B cell (primary cell): ENCODE data around the gene ASIC4. TPM values are rescaled to one million over a fixed set of nuclear protein-coding genes. Genes with fewer than 3 reads are reported as not detected.

Source experiments
- ATAC-seq: fragments of 200-7000 bp; cut with Tn5 transposase; one replicate; pipeline ENCODE4 v1.10.0; 2021; ENCODE audit warnings: low read depth, mild to moderate bottlenecking, moderate number of reproducible peaks, moderate library complexity
- CTCF ChIA-PET: fragments of 350-600 bp; sonication (Branson Sonifier 250); formaldehyde crosslinking; loops from one replicate; lab custom pipeline; 2021; ENCODE audit warnings: antibody characterized with exemption, inconsistent platforms; lab: Charles Lee
- POLR2A ChIA-PET: fragments of 350-600 bp; sonication (Branson Sonifier 250); formaldehyde crosslinking; loops from one replicate; lab custom pipeline; 2021; ENCODE audit warnings: antibody characterized with exemption; lab: Charles Lee
- DNase-seq: peaks from one replicate; pipeline ENCODE4 v3.0.0; 2013
- H2AFZ ChIP-seq: 2 replicates; pipeline ENCODE4 v1.6.1; 2012; ENCODE audit warnings: mild to moderate bottlenecking, low read depth, low read length; ENCODE audit not compliant: insufficient read depth, poor library complexity, severe bottlenecking
- H3K27ac ChIP-seq, 2 donors: 1 replicate in 1 of 2; 2 replicates in 1 of 2; pipeline ENCODE4 v1.5.1; 2012 to 2013; ENCODE audit warnings: low read length in 2 of 2, mild to moderate bottlenecking in 2 of 2, moderate library complexity in 1 of 2
- H3K27me3 ChIP-seq, 4 experiments: fragments of 200-600 bp in 1 of 4; sonication (generic) in 1 of 4; replicated peaks in 1 of 4; 1 replicate in 2 of 4; 2 replicates in 2 of 4; pipeline versions ENCODE4 v1.6.1 to v1.7.0; 2013 to 2016; ENCODE audit warnings: low read length in 3 of 4, mild to moderate bottlenecking in 2 of 4, mixed read lengths in 1 of 4, moderate library complexity in 1 of 4; ENCODE audit not compliant: insufficient read depth in 4 of 4, control insufficient read depth in 3 of 4; ENCODE audit errors: control extremely low read depth in 1 of 4
- H3K36me3 ChIP-seq, 2 experiments: replicated peaks in 1 of 2; 1 replicate in 1 of 2; 2 replicates in 1 of 2; pipeline versions ENCODE4 v1.6.1 to v1.7.1; 2013; ENCODE audit warnings: low read length in 1 of 2; ENCODE audit not compliant: insufficient read depth in 2 of 2, control insufficient read depth in 1 of 2; ENCODE audit errors: control extremely low read depth in 1 of 2, extremely low read depth in 1 of 2
- H3K4me1 ChIP-seq, 2 donors: fragments of 200-600 bp in 1 of 2; sonication (generic) in 1 of 2; 1 replicate in 1 of 2; 2 replicates in 1 of 2; pipeline versions ENCODE4 v1.5.1 to v1.6.1; 2013 to 2017; ENCODE audit warnings: low read length in 2 of 2; ENCODE audit not compliant: control insufficient read depth in 2 of 2, insufficient read depth in 2 of 2
- H3K4me2 ChIP-seq: replicated peaks from 2 replicates; pipeline ENCODE3; 2012; ENCODE audit warnings: mild to moderate bottlenecking, low read depth, low read length; ENCODE audit not compliant: poor library complexity, severe bottlenecking
- H3K4me3 ChIP-seq, 5 experiments: fragments of 200-600 bp in 1 of 5; sonication (generic) in 1 of 5; 1 replicate in 3 of 5; 2 replicates in 2 of 5; pipeline versions ENCODE4 v1.5.1 to v1.7.0; 2011 to 2016; ENCODE audit warnings: low read length in 4 of 5, mild to moderate bottlenecking in 4 of 5, low read depth in 2 of 5, control low read depth in 1 of 5, moderate library complexity in 1 of 5; ENCODE audit not compliant: insufficient read depth in 1 of 5; ENCODE audit errors: control extremely low read depth in 1 of 5, extremely low read depth in 1 of 5
- H3K79me2 ChIP-seq: fragments of 200-600 bp; sonication (generic); one replicate; pipeline ENCODE4 v1.6.0; 2016; ENCODE audit warnings: low read length; ENCODE audit not compliant: control insufficient read depth, insufficient read depth
- H3K9ac ChIP-seq: fragments of 200-600 bp; sonication (generic); 2 replicates; pipeline ENCODE4 v1.6.1; 2017; ENCODE audit warnings: mild to moderate bottlenecking, low read length, moderate library complexity
- H3K9me3 ChIP-seq, 3 donors: one replicate each; pipeline versions ENCODE4 v1.6.1 to v1.7.1; 2013; ENCODE audit warnings: low read length in 2 of 3; ENCODE audit not compliant: control insufficient read depth in 2 of 3, insufficient read depth in 1 of 3; ENCODE audit errors: control extremely low read depth in 1 of 3
- H4K20me1 ChIP-seq: 2 replicates; pipeline ENCODE4 v1.6.0; 2012; ENCODE audit warnings: mild to moderate bottlenecking, low read length; ENCODE audit not compliant: insufficient read depth, control insufficient read depth, poor library complexity, severe bottlenecking
- H3K27ac Mint-ChIP-seq: one replicate; pipeline ENCODE4 v1.8.0; 2021; ENCODE audit warnings: mixed read lengths
- H3K27me3 Mint-ChIP-seq: one replicate; pipeline ENCODE4 v1.8.0; 2021; ENCODE audit warnings: mixed read lengths
- H3K4me1 Mint-ChIP-seq: one replicate; pipeline ENCODE4 v1.8.0; 2021; ENCODE audit warnings: mixed read lengths
- H3K4me3 Mint-ChIP-seq: one replicate; pipeline ENCODE4 v1.8.0; 2021; ENCODE audit warnings: mixed read lengths
- H3K9me3 Mint-ChIP-seq: one replicate; pipeline ENCODE4 v1.8.0; 2022; ENCODE audit warnings: mixed read lengths; ENCODE audit not compliant: insufficient read depth
- EZH2 ChIP-seq: IDR thresholded peaks from 2 replicates; pipeline ENCODE4 v1.6.1; 2012; ENCODE audit warnings: borderline replicate concordance, low read depth, mild to moderate bottlenecking, moderate library complexity, low read length; ENCODE audit not compliant: insufficient read depth, poor library complexity, severe bottlenecking
- WGBS: methylation state at CpG from one replicate; pipeline ENCODE4 v1.1.5; 2013; ENCODE audit warnings: missing lambda C conversion rate; ENCODE audit not compliant: insufficient coverage; 5-methylcytosine and 5-hydroxymethylcytosine counted together
- intact Hi-C: fragments of 100-400 bp; cut with micrococcal nuclease; formaldehyde crosslinking; loops from one replicate; pipeline ENCODE4 v1.10.0; 2022
- polyA plus RNA-seq: library from polyadenylated mRNA; depleted of rRNA; stranded (reverse); fragments of >200 nt; gene quantifications from 2 replicates; pipeline ENCODE4 v1.2.3, GENCODE V29; 2012
- total RNA-seq, 2 donors: library from RNA; stranded (reverse); fragments of 120-200 nt in 1 of 2; gene quantifications; 1 replicate in 1 of 2; 2 replicates in 1 of 2; pipeline versions ENCODE4 v1.2.3 to v1.2.4, GENCODE V29; 2013 to 2022
- TF ChIP-seq, protein P1 (sequence below): fragments of 200-600 bp; IDR thresholded peaks from one replicate; pipeline ENCODE4 v1.8.0; 2022; ENCODE audit warnings: antibody characterized with exemption, mild to moderate bottlenecking

Gene ASIC4
- total and polyA plus RNA-seq, 2 donors (not counting 1 experiment from before 2014, with no cell fraction given): not detected

DNA sequence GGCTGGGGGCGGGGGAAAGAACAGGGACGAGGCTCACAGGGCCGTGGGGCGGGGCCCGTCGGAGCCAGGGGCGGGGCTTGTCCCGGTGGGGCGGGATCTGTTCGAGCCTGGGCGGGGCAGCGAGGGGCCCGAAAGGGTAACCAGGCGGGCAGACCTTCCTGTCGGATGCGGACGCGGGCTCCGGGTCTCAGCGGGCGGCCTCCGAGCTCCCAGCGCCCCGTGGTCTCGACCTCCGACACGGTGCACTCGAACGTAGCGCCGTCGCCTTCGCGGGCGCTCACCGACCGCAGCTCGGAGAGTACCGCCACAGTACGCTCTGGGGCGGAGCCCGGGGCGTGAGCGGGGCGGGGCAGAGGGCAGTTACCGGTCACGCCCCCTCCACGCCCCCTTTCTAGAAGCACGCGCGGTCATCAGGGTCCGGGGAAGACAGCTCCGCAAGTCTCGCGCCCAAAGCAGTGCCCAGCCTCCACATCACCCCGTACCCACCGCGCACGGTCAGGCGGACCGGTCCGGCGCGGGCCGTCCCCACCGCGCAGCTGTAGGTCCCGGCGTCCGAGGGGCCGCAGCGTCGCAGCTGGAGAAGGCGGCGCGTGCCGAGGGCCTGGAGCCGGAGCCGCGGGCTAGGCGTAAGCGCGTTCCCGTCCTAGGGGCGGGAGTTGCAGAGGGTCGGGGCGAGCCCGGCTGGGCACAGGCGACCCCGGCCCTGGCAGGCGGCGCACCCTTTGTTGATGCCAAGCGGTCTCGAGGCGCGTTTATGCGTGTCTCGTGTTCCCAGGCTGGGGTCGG, 38.3 kb downstream of the ASIC4 start:
- Histone ChIP-seq H3K4me2 (peak overlapping the region; percentile 98), H3K27me3 (peaks cover 0 to 73% (median 23%) of the 10 kb centered on the region in 4 experiments), H3K79me2 (no peaks in the 10 kb centered on the region), H3K9ac (peak overlapping the region; percentile 41), H4K20me1 (no peaks in the 10 kb centered on the region), H3K36me3 (no peaks in the 10 kb centered on the region), H3K9me3 (peaks cover 0 to 36% (median 0%) of the 10 kb centered on the region in 3 donors), H3K27ac (no peak overlapping the region), H3K4me1 (peaks cover 20 to 30% of the 10 kb centered on the region in 2 donors), H2AFZ (peak overlapping the region; percentile 64), H3K4me3 (peak overlapping the region in 4 of 5 experiments; percentile 35 to 52 (median 46))
- CTCF ChIA-PET: interaction anchor here (1.0 to 1.7 kb wide), 2 partner anchors 9 to 11 kb away, joined by 5 to 6 read pairs; no protein-coding TSS in a partner anchor
- Mint-ChIP-seq H3K4me1 (peaks cover 14% of the 10 kb centered on the region), H3K4me3 (peak overlapping the region; percentile 76), H3K27ac (no peak overlapping the region), H3K27me3 (peaks cover 56% of the 10 kb centered on the region), H3K9me3 (no peaks in the 10 kb centered on the region)
- DNase-seq (peak; percentile 86), ATAC-seq (peak; percentile 89)
- intact Hi-C loops: loop anchor here (1.0 to 2.0 kb wide), 2 partner anchors 8 to 44 kb away; partner anchors contain the start of genes STK11IP and TMEM198
- WGBS: 4% methylated on average over 99 of the region's 99 CpGs
- TF ChIP-seq, protein P1, sequence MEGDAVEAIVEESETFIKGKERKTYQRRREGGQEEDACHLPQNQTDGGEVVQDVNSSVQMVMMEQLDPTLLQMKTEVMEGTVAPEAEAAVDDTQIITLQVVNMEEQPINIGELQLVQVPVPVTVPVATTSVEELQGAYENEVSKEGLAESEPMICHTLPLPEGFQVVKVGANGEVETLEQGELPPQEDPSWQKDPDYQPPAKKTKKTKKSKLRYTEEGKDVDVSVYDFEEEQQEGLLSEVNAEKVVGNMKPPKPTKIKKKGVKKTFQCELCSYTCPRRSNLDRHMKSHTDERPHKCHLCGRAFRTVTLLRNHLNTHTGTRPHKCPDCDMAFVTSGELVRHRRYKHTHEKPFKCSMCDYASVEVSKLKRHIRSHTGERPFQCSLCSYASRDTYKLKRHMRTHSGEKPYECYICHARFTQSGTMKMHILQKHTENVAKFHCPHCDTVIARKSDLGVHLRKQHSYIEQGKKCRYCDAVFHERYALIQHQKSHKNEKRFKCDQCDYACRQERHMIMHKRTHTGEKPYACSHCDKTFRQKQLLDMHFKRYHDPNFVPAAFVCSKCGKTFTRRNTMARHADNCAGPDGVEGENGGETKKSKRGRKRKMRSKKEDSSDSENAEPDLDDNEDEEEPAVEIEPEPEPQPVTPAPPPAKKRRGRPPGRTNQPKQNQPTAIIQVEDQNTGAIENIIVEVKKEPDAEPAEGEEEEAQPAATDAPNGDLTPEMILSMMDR: no peak
- no peak for TF ChIP-seq EZH2
- POLR2A ChIA-PET: interaction anchor here (1.9 kb wide), 1 partner anchor 9 kb away, joined by 4 read pairs; the partner anchor contains the start of genes CHPF and TMEM198

DNA sequence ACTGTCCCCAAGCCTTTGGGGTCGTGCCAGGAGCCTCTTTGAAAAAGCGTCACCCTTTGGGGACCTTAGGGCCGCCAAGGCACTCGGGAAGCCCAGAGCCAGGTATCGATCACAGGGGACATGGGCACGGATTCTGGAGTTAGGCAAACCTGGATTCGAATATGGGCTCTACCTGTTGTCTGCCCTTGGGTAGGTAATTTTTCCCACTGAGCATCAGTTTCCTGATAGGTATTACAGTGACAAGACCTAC, 38.8 kb downstream of the ASIC4 start:
- Histone ChIP-seq H3K4me2 (peak overlapping the region; percentile 98), H3K79me2 (no peaks in the 10 kb centered on the region), H3K4me1 (peaks cover 20 to 30% of the 10 kb centered on the region in 2 donors), H4K20me1 (no peaks in the 10 kb centered on the region), H3K27ac (no peak overlapping the region), H3K27me3 (peaks cover 0 to 70% (median 23%) of the 10 kb centered on the region in 4 experiments), H3K4me3 (peak overlapping the region in 3 of 5 experiments; percentile 45 to 52 (median 46)), H3K9me3 (peaks cover 0 to 37% (median 0%) of the 10 kb centered on the region in 3 donors), H3K9ac (peak overlapping the region; percentile 41), H2AFZ (peak overlapping the region; percentile 64), H3K36me3 (no peaks in the 10 kb centered on the region)
- ATAC-seq (no peak), DNase-seq (no peak)
- TF ChIP-seq, protein P1: no peak
- no peak for TF ChIP-seq EZH2
- ChIA-PET POLR2A (interaction anchor here (1.9 kb wide), 1 partner anchor 10 kb away, joined by 4 read pairs; the partner anchor contains the start of genes CHPF and TMEM198), CTCF (interaction anchor here (1.0 kb wide), 1 partner anchor 8 kb away, joined by 5 read pairs; no protein-coding TSS in a partner anchor)
- Mint-ChIP-seq H3K27ac (no peak overlapping the region), H3K27me3 (peaks cover 52% of the 10 kb centered on the region), H3K4me1 (peaks cover 14% of the 10 kb centered on the region), H3K4me3 (peak overlapping the region; percentile 71), H3K9me3 (no peaks in the 10 kb centered on the region)
- intact Hi-C loops: loop anchor here (2.0 kb wide), 1 partner anchor 44 kb away; the partner anchor contains the start of gene STK11IP
- WGBS: 33% methylated on average over 7 of the region's 7 CpGs
